GM12878 (cell line): ENCODE measurements around the gene ITPR3. TPM values are rescaled to one million over a fixed set of nuclear protein-coding genes. Genes with fewer than 3 reads are reported as not detected.

Experiments used
- ATAC-seq: fragments of 200-7000 bp; cut with Tn5 transposase; 3 replicates; pipeline ENCODE4 v1.9.1; 2020; ENCODE audit warnings: mild to moderate bottlenecking, moderate library complexity
- BruUV-seq: library from RNA; stranded (reverse); fragments of 400-500 nt; replicated peaks from 2 replicates; lab custom pipeline; 2021; lab: Mats Ljungman, UMichigan
- CTCF ChIA-PET: fragments of 300-600 bp; sonication (Branson Sonifier 250); formaldehyde crosslinking; extraction: SDS; loops from one replicate; lab custom pipeline; 2021; ENCODE audit warnings: inconsistent platforms; lab: Yijun Ruan, JAX
- POLR2A ChIA-PET: fragments of 350-600 bp; formaldehyde crosslinking; extraction: SDS; loops from one replicate; lab custom pipeline; 2021; ENCODE audit warnings: inconsistent platforms; lab: Charles Lee
- RAD21 ChIA-PET: fragments of 300-600 bp; sonication (Branson Sonifier 250); formaldehyde crosslinking; loops from one replicate; lab custom pipeline; 2023; ENCODE audit warnings: antibody characterized with exemption; ENCODE audit not compliant: unreplicated experiment; lab: Charles Lee
- SMC1A ChIA-PET: fragments of 300-600 bp; sonication (Branson Sonifier 250); formaldehyde crosslinking; loops from one replicate; lab custom pipeline; 2023; ENCODE audit not compliant: unreplicated experiment, uncharacterized antibody; lab: Charles Lee
- DNase-seq: peaks from one replicate; pipeline ENCODE4 v3.0.0-alpha.2; 2011; ENCODE audit warnings: low read depth, low spot score
- FAIRE-seq: peaks from 3 replicates; lab custom pipeline; 2011; peaks lifted over from hg19 to GRCh38; lab: Jason Lieb, UNC
- H2AFZ ChIP-seq: 2 replicates; pipeline ENCODE4 v1.6.0; 2011; ENCODE audit warnings: low read depth, low read length, control low read depth; ENCODE audit not compliant: control insufficient read depth
- H3K27ac ChIP-seq: 2 replicates; pipeline ENCODE4 v1.5.1; 2011; ENCODE audit warnings: control low read depth; ENCODE audit not compliant: control insufficient read depth, insufficient read depth
- H3K27me3 ChIP-seq, 2 experiments: replicated peaks in 1 of 2; 2 replicates each; pipeline versions ENCODE4 v1.6.0 to v1.6.1; 2011; ENCODE audit warnings: low read length in 1 of 2; ENCODE audit not compliant: control insufficient read depth in 2 of 2, insufficient read depth in 2 of 2
- H3K36me3 ChIP-seq, 2 experiments: 2 replicates each; pipeline ENCODE4 v1.5.1; 2011; ENCODE audit warnings: low read length in 1 of 2; ENCODE audit not compliant: control insufficient read depth in 2 of 2, insufficient read depth in 2 of 2
- H3K4me1 ChIP-seq: 2 replicates; pipeline ENCODE4 v1.6.1; 2011; ENCODE audit warnings: mild to moderate bottlenecking, low read length, moderate library complexity, mixed read lengths; ENCODE audit not compliant: control insufficient read depth, insufficient read depth
- H3K4me2 ChIP-seq: 2 replicates; pipeline ENCODE4 v1.6.0; 2011; ENCODE audit warnings: control low read depth; ENCODE audit not compliant: control insufficient read depth, insufficient read depth
- H3K4me3 ChIP-seq: fragments of 200-600 bp; sonication (generic); 2 replicates; pipeline ENCODE4 v1.5.1; 2016
- H3K79me2 ChIP-seq: 2 replicates; pipeline ENCODE4 v1.6.0; 2011; ENCODE audit warnings: low read length; ENCODE audit not compliant: control insufficient read depth, insufficient read depth
- H3K9ac ChIP-seq: 2 replicates; pipeline ENCODE4 v1.8.0; 2011; ENCODE audit warnings: low read length, control low read depth, mixed read lengths; ENCODE audit not compliant: control insufficient read depth, insufficient read depth
- H3K9me3 ChIP-seq: replicated peaks from 3 replicates; pipeline ENCODE4 v1.5.1; 2011; ENCODE audit warnings: mild to moderate bottlenecking, low read length; ENCODE audit not compliant: control insufficient read depth, insufficient read depth
- H4K20me1 ChIP-seq: 2 replicates; pipeline ENCODE4 v1.6.0; 2011; ENCODE audit not compliant: control insufficient read depth, insufficient read depth
- CBX3 ChIP-seq: fragments of 200-600 bp; sonication (generic); IDR thresholded peaks from 2 replicates; pipeline ENCODE4 v1.6.1; 2016; ENCODE audit warnings: low read depth, borderline replicate concordance
- ESRRA ChIP-seq: IDR thresholded peaks from 2 replicates; pipeline ENCODE4 v1.6.1; 2012; ENCODE audit warnings: mild to moderate bottlenecking, low read length, improper control_type of control experiment
- EZH2 ChIP-seq: IDR thresholded peaks from 2 replicates; pipeline ENCODE4 v1.6.1; 2012; ENCODE audit warnings: low read depth, mild to moderate bottlenecking, control low read depth, inconsistent platforms, low read length, borderline replicate concordance; ENCODE audit not compliant: control insufficient read depth
- GABPA ChIP-seq: IDR thresholded peaks from 2 replicates; pipeline ENCODE4 v1.6.1; 2014; ENCODE audit warnings: antibody characterized with exemption, low read depth, mild to moderate bottlenecking, inconsistent platforms
- IRF4 ChIP-seq: IDR thresholded peaks from 2 replicates; pipeline ENCODE4 v1.6.1; 2011; ENCODE audit warnings: low read depth, low read length
- NR2F1 ChIP-seq: fragments of 450-650 bp; conservative IDR thresholded peaks from 2 replicates; pipeline ENCODE4 v1.6.1; 2017; ENCODE audit warnings: mild to moderate bottlenecking
- PAX5 ChIP-seq: IDR thresholded peaks from 2 replicates; pipeline ENCODE4 v1.6.1; 2011; ENCODE audit warnings: low read depth, low read length, borderline replicate concordance
- RELA ChIP-seq: fragments of 450-650 bp; IDR thresholded peaks from 2 replicates; pipeline ENCODE4 v1.8.0; 2014; ENCODE audit warnings: borderline replicate concordance; ENCODE audit not compliant: partially characterized antibody
- RUNX3 ChIP-seq: IDR thresholded peaks from 2 replicates; pipeline ENCODE4 v1.6.1; 2012; ENCODE audit warnings: low read length, inconsistent platforms
- STAT3 ChIP-seq: IDR thresholded peaks from 2 replicates; pipeline ENCODE4 v1.6.1; 2011; ENCODE audit warnings: low read depth, low read length, improper control_type of control experiment
- TCF3 ChIP-seq: IDR thresholded peaks from 2 replicates; pipeline ENCODE4 v1.6.1; 2012; ENCODE audit warnings: low read depth, mild to moderate bottlenecking, low read length, borderline replicate concordance; ENCODE audit not compliant: insufficient read depth
- WGBS: methylation state at CpG from one replicate; pipeline ENCODE4 v1.1.6; 2016; ENCODE audit warnings: low lambda C conversion rate; ENCODE audit not compliant: insufficient replicate concordance, insufficient coverage; ENCODE audit errors: missing lambda C conversion rate; 5-methylcytosine and 5-hydroxymethylcytosine counted together
- in situ Hi-C: fragments of 300-500 bp; cut with MboI; formaldehyde crosslinking; loops from 9 replicates; pipeline ENCODE4 v1.14.3; 2018; ENCODE audit warnings: mixed read lengths
- intact Hi-C: fragments of 100-400 bp; cut with micrococcal nuclease; formaldehyde crosslinking; loops from one replicate; pipeline ENCODE4 v1.14.2; 2022; ENCODE audit not compliant: unreplicated experiment
- polyA plus RNA-seq, 11 experiments: library from polyadenylated mRNA; depleted of rRNA in 4 of 11; unstranded in 6 of 11; stranded (reverse) in 5 of 11; fragments of >200 nt; fragmentation: Nextera tagmentation in 4 of 11; fragmentation: Illumina TruSeq in 1 of 11; extraction: Ambion mirVana in 4 of 11; extraction: Trizol in 1 of 11; gene quantifications; 1 replicate in 1 of 11; 2 replicates in 10 of 11; pipeline versions ENCODE4 v1.2.1 to v1.2.3, GENCODE V29; 2011 to 2016; ENCODE audit warnings: inconsistent platforms in 2 of 11, missing spikeins in 2 of 11, low read depth in 1 of 11
- total RNA-seq, 4 experiments: library from RNA; depleted of rRNA in 3 of 4; stranded (reverse); fragments of >200 nt in 3 of 4; fragmentation: Illumina TruSeq in 1 of 4; extraction: Trizol in 1 of 4; gene quantifications; 2 replicates each; pipeline versions ENCODE4 v1.2.1 to v1.2.3, GENCODE V29; 2013 to 2021
- TF ChIP-seq, protein P1 (sequence below): fragments of 450-650 bp; IDR thresholded peaks from 2 replicates; pipeline ENCODE4 v1.6.1; 2017; ENCODE audit warnings: mild to moderate bottlenecking, moderate library complexity
- TF ChIP-seq, protein P2 (sequence below): IDR thresholded peaks from 2 replicates; pipeline ENCODE4 v1.6.1; 2012; ENCODE audit warnings: low read length, inconsistent platforms
- TF ChIP-seq, protein P3 (sequence below): fragments of 150-350 bp; IDR thresholded peaks from 2 replicates; pipeline ENCODE4 v1.6.1; 2014; ENCODE audit warnings: mild to moderate bottlenecking, low read depth, low read length

Gene ITPR3
- total and polyA plus RNA-seq, 10 of the 15 experiments (the other 5 are each of a cell fraction or from before 2014, with no cell fraction given) = 0.32 to 34.0 (median 11.9) TPM

DNA sequence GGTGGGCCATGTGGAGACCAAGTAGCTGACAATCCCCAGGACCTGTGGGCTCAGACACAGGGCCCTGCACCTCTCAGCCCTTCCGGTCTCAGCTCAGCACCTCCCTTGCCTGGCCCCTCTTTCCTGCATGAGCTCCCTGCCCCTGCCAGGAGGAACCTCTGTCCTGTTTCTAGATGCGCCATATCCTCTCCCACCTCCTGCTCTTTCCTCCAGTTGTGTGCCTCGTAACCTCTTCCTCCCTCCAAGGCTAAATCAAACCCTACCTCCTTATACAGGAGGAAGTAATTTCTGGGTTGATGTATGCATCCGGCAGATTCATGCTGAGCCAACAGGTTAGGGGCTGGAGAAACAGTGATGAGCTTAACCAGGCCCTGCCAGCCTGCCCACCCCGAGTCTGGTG is 30.9 kb downstream of the ITPR3 start:
- 95% methylated on average over 5 of the region's 5 CpGs for WGBS
- in situ Hi-C loops = no loop called here

More for the DNA sequence above, 30.9 kb downstream of the ITPR3 start:
- Histone ChIP-seq H3K9ac (no peak overlapping the region), H3K27ac (no peak overlapping the region), H3K4me2 (no peak overlapping the region), H3K4me1 (no peaks in the 10 kb centered on the region), H3K36me3 (peaks cover 8 to 18% of the 10 kb centered on the region in 2 experiments; a peak in 3 of 4 replicates)
- BruUV-seq = no TSS peak
- no peak for ATAC-seq
- CTCF ChIA-PET = interaction anchor here (2.0 kb wide), 1 partner anchor 48 kb away, joined by 6 read pairs; no protein-coding TSS in a partner anchor
- SMC1A ChIA-PET = no interaction called here
- DNase-seq = no peak
- POLR2A ChIA-PET = interaction anchor here (0.5 kb wide), 2 partner anchors 34 to 285 kb away, joined by 5 to 8 read pairs; no protein-coding TSS in a partner anchor
- RAD21 ChIA-PET = no interaction called here
- TF ChIP-seq ESRRA (no peak), RUNX3 (no peak), CBX3 (no peak), IRF4 (no peak), TCF3 (no peak), GABPA (no peak), PAX5 (no peak), STAT3 (no peak), EZH2 (no peak), NR2F1 (no peak), RELA (no peak)
- TF ChIP-seq, protein P1, sequence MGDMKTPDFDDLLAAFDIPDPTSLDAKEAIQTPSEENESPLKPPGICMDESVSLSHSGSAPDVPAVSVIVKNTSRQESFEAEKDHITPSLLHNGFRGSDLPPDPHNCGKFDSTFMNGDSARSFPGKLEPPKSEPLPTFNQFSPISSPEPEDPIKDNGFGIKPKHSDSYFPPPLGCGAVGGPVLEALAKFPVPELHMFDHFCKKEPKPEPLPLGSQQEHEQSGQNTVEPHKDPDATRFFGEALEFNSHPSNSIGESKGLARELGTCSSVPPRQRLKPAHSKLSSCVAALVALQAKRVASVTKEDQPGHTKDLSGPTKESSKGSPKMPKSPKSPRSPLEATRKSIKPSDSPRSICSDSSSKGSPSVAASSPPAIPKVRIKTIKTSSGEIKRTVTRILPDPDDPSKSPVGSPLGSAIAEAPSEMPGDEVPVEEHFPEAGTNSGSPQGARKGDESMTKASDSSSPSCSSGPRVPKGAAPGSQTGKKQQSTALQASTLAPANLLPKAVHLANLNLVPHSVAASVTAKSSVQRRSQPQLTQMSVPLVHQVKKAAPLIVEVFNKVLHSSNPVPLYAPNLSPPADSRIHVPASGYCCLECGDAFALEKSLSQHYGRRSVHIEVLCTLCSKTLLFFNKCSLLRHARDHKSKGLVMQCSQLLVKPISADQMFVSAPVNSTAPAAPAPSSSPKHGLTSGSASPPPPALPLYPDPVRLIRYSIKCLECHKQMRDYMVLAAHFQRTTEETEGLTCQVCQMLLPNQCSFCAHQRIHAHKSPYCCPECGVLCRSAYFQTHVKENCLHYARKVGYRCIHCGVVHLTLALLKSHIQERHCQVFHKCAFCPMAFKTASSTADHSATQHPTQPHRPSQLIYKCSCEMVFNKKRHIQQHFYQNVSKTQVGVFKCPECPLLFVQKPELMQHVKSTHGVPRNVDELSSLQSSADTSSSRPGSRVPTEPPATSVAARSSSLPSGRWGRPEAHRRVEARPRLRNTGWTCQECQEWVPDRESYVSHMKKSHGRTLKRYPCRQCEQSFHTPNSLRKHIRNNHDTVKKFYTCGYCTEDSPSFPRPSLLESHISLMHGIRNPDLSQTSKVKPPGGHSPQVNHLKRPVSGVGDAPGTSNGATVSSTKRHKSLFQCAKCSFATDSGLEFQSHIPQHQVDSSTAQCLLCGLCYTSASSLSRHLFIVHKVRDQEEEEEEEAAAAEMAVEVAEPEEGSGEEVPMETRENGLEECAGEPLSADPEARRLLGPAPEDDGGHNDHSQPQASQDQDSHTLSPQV = no peak
- TF ChIP-seq, protein P2, sequence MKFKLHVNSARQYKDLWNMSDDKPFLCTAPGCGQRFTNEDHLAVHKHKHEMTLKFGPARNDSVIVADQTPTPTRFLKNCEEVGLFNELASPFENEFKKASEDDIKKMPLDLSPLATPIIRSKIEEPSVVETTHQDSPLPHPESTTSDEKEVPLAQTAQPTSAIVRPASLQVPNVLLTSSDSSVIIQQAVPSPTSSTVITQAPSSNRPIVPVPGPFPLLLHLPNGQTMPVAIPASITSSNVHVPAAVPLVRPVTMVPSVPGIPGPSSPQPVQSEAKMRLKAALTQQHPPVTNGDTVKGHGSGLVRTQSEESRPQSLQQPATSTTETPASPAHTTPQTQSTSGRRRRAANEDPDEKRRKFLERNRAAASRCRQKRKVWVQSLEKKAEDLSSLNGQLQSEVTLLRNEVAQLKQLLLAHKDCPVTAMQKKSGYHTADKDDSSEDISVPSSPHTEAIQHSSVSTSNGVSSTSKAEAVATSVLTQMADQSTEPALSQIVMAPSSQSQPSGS = no peak
- TF ChIP-seq, protein P3, sequence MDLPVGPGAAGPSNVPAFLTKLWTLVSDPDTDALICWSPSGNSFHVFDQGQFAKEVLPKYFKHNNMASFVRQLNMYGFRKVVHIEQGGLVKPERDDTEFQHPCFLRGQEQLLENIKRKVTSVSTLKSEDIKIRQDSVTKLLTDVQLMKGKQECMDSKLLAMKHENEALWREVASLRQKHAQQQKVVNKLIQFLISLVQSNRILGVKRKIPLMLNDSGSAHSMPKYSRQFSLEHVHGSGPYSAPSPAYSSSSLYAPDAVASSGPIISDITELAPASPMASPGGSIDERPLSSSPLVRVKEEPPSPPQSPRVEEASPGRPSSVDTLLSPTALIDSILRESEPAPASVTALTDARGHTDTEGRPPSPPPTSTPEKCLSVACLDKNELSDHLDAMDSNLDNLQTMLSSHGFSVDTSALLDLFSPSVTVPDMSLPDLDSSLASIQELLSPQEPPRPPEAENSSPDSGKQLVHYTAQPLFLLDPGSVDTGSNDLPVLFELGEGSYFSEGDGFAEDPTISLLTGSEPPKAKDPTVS = no peak
- TF ChIP-seq, all 136 proteins: peak for 0
- Histone ChIP-seq H3K9me3 (no peaks in the 10 kb centered on the region), H3K4me3 (no peak overlapping the region), H2AFZ (no peak overlapping the region), H3K79me2 (no peaks in the 10 kb centered on the region), H4K20me1 (no peaks in the 10 kb centered on the region), H3K27me3 (no peaks in the 10 kb centered on the region)
- intact Hi-C loops = no loop called here
- no peak for FAIRE-seq
